Mesothelial cell of epicardium (in vitro differentiated cells): Measurements from ENCODE around the gene BTN1A1. TPM values are rescaled to one million over a fixed set of nuclear protein-coding genes. Genes with fewer than 3 reads are reported as not detected.

Experiments used
- DNase-seq, 2 experiments: peaks; one replicate each; pipeline ENCODE4 v3.0.0; 2021; ENCODE audit warnings: low spot score in 2 of 2; ENCODE audit not compliant: unreplicated experiment in 2 of 2
- H3K27ac Mint-ChIP-seq: 2 replicates; pipeline ENCODE4 v1.8.0; 2021; ENCODE audit warnings: mixed read lengths
- H3K27me3 Mint-ChIP-seq: 2 replicates; pipeline ENCODE4 v1.8.0; 2021; ENCODE audit warnings: low read depth, mixed read lengths
- H3K36me3 Mint-ChIP-seq: 2 replicates; pipeline ENCODE4 v1.8.0; 2021; ENCODE audit warnings: mixed read lengths
- H3K4me1 Mint-ChIP-seq: 2 replicates; pipeline ENCODE4 v1.8.0; 2021; ENCODE audit warnings: mixed read lengths
- H3K4me3 Mint-ChIP-seq: 2 replicates; pipeline ENCODE4 v1.8.0; 2021; ENCODE audit warnings: mild to moderate bottlenecking, moderate library complexity, mixed read lengths
- H3K9me3 Mint-ChIP-seq: 2 replicates; pipeline ENCODE4 v1.8.0; 2021; ENCODE audit warnings: mixed read lengths
- total RNA-seq: library from RNA; stranded (reverse); gene quantifications from 3 replicates; pipeline ENCODE4 v1.2.1, GENCODE V29; 2021
- TF ChIP-seq, protein P1 (sequence below): fragments of 200-600 bp; sonication (generic); IDR thresholded peaks from one replicate; pipeline ENCODE4 v1.5.0; 2021; ENCODE audit warnings: antibody characterized with exemption; ENCODE audit not compliant: unreplicated experiment

The BTN1A1 gene
- total RNA-seq, 1 donor from 2014 or later = 0.09 TPM

GRCh38 chr6:26473429-26473757 lies 26.7 kb upstream of the BTN1A1 start:
- Mint-ChIP-seq H3K9me3 (peaks cover 14% of the 10 kb centered on the region), H3K27me3 (no peaks in the 10 kb centered on the region), H3K4me1 (peaks cover 30% of the 10 kb centered on the region), H3K36me3 (peaks cover 37% of the 10 kb centered on the region), H3K4me3 (peak overlapping the region; percentile 65), H3K27ac (peak overlapping the region; percentile 95)
- TF ChIP-seq, protein P1, sequence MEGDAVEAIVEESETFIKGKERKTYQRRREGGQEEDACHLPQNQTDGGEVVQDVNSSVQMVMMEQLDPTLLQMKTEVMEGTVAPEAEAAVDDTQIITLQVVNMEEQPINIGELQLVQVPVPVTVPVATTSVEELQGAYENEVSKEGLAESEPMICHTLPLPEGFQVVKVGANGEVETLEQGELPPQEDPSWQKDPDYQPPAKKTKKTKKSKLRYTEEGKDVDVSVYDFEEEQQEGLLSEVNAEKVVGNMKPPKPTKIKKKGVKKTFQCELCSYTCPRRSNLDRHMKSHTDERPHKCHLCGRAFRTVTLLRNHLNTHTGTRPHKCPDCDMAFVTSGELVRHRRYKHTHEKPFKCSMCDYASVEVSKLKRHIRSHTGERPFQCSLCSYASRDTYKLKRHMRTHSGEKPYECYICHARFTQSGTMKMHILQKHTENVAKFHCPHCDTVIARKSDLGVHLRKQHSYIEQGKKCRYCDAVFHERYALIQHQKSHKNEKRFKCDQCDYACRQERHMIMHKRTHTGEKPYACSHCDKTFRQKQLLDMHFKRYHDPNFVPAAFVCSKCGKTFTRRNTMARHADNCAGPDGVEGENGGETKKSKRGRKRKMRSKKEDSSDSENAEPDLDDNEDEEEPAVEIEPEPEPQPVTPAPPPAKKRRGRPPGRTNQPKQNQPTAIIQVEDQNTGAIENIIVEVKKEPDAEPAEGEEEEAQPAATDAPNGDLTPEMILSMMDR = no peak
- no peak for DNase-seq

- H3K4me3 Mint-ChIP-seq = peak overlapping the region; percentile 65
These were observed 26.2 kb upstream of the BTN1A1 start for GRCh38 chr6:26473758-26474438.

DNA sequence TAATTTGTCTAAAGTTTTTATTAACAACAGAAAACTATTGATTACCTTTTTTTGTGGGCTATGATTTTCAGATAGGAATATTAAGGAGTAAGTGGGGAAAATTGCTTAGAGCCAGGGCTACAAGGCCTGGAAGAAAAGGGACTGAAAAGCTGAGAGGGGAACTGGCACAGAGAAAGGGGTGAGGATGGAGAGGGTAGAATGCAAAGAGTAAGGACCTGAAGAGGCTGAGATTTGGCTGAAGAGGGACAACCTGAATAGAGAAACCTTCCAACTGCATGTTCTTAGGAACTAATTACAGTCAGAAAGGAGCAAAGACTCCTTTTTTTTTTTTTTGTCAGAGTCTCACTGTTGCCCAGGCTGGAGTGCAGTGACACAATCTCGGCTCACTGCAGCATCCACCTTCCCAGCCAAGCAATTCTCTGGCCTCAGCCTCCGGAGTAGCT lies 25.6 kb upstream of the BTN1A1 start:
- Mint-ChIP-seq H3K4me1 (peaks cover 40% of the 10 kb centered on the region), H3K27me3 (no peaks in the 10 kb centered on the region), H3K36me3 (peaks cover 28% of the 10 kb centered on the region), H3K9me3 (peaks cover 11% of the 10 kb centered on the region), H3K27ac (peak overlapping the region; percentile 95), H3K4me3 (peak overlapping the region; percentile 65)
- DNase-seq = no peak
- TF ChIP-seq, protein P1 = no peak

More at GRCh38 chr6:26473758-26474438, 26.2 kb upstream of the BTN1A1 start:
- DNase-seq = peak in 1 of 2 experiments; percentile 58
- H3K4me1 Mint-ChIP-seq = peaks cover 35% of the 10 kb centered on the region
- no peaks in the 10 kb centered on the region for H3K27me3 Mint-ChIP-seq
- TF ChIP-seq, protein P1 = no peak
- peaks cover 11% of the 10 kb centered on the region for H3K9me3 Mint-ChIP-seq
- H3K27ac Mint-ChIP-seq = peak overlapping the region; percentile 95
- H3K36me3 Mint-ChIP-seq = peaks cover 32% of the 10 kb centered on the region

DNA sequence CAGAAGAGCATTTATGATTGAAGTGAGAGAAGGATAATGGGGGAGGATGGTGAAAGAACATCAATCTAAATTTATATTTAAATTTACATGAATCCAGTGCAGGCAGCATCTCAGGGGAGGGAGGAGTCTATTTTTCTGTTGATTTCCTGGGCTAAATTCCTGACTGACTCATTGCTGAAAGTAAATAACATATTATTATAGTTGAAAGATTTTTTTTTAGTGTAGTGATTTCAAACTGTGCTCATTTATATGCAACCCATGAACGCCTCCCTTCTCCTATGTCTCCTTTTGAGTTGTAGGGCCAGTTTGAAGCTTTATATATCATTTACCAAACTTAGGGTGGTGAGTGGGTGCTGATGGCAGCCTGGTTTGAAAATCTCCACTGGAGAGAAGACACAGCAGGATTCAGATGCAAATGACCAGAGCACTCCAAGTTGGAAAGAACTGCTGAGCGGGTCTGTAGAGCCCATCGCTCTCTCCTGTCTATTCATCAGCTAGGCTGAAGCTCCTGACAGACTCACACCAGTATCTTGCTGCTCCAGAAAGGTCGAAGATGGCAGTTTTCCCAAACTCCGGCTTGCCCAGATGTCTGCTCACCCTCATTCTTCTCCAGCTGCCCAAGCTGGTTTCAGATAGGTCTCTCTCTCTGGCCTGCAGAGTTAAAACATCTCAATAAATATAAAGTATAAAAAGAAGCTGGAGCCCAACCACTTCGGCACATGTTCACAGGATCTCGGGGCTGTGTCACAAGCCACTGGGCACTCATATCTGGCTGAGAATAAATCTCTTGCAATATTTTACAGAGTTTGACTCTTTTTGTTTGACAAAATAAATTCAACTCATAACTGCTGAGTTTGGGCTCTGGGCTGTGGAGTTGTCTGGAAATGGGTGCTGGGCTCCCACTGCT lies 24.0 kb upstream of the BTN1A1 start:
- TF ChIP-seq, protein P1 = no peak
- peaks cover 15% of the 10 kb centered on the region for H3K36me3 Mint-ChIP-seq
- no peaks in the 10 kb centered on the region for H3K27me3 Mint-ChIP-seq
- H3K4me3 Mint-ChIP-seq = no peak overlapping the region
- peaks cover 40% of the 10 kb centered on the region for H3K4me1 Mint-ChIP-seq
- DNase-seq = no peak
- peak overlapping the region; percentile 87 for H3K27ac Mint-ChIP-seq
- H3K9me3 Mint-ChIP-seq = peaks cover 15% of the 10 kb centered on the region

DNA sequence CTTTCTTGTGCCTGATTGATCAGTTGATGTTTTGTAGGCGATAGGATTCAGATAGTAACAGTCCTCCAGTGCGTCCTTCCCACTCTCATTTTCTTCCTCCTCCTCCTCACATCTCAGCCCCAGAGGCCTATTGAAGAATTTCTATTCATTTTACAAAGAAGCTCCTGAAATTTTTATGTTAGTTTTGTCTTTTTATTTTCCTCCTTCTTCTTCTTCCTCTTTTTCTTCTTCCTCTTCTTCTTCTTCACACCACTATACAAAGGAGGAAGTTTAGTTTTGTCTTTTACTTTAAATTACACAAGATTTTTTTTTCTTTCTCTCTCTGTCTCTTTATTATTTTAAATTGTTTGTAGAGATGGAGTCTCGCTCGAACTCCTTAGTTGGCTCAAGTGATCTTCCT lies 23.2 kb upstream of the BTN1A1 start:
- TF ChIP-seq, protein P1 = no peak
- H3K36me3 Mint-ChIP-seq = peaks cover 7% of the 10 kb centered on the region
- no peak for DNase-seq
- peaks cover 40% of the 10 kb centered on the region for H3K4me1 Mint-ChIP-seq
- peak overlapping the region; percentile 87 for H3K27ac Mint-ChIP-seq
- H3K4me3 Mint-ChIP-seq = no peak overlapping the region
- H3K27me3 Mint-ChIP-seq = no peaks in the 10 kb centered on the region
- H3K9me3 Mint-ChIP-seq = peaks cover 8% of the 10 kb centered on the region
